SK-N-SH treated with all-trans-retinoic acid at 6 μM for 48 hours (cell line): Measurements from ENCODE around the gene C1orf115.

Source experiments
- ATAC-seq: fragments of 200-7000 bp; cut with Tn5 transposase; 3 replicates; pipeline ENCODE4 v1.9.1; 2020; ENCODE audit warnings: mild to moderate bottlenecking, moderate library complexity
- BACH2 ChIP-seq: fragments of 250-450 bp; sonication (Bioruptor Pico); IDR thresholded peaks from 2 replicates; pipeline ENCODE4 v1.9.0; 2021; ENCODE audit warnings: mild to moderate bottlenecking, borderline replicate concordance
- CSDC2 ChIP-seq: fragments of 250-450 bp; sonication (Bioruptor Pico); IDR thresholded peaks from 2 replicates; pipeline ENCODE4 v1.5.0; 2020; ENCODE audit warnings: mild to moderate bottlenecking, moderate library complexity
- ESRRG ChIP-seq: fragments of 250-450 bp; sonication (Bioruptor Pico); IDR thresholded peaks from 2 replicates; pipeline ENCODE4 v1.6.1; 2021; ENCODE audit warnings: mild to moderate bottlenecking
- GLIS3 ChIP-seq: fragments of 250-450 bp; sonication (Bioruptor Pico); IDR thresholded peaks from 2 replicates; pipeline ENCODE4 v1.5.0; 2020; ENCODE audit warnings: mild to moderate bottlenecking, moderate library complexity
- ISL1 ChIP-seq: fragments of 250-450 bp; sonication (Bioruptor Pico); IDR thresholded peaks from 2 replicates; pipeline ENCODE4 v2.1.2; 2022; ENCODE audit warnings: mild to moderate bottlenecking, moderate library complexity
- OSR1 ChIP-seq: fragments of 250-450 bp; sonication (Bioruptor Pico); IDR thresholded peaks from 2 replicates; pipeline ENCODE4 v1.8.0; 2022; ENCODE audit warnings: moderate library complexity, mild to moderate bottlenecking, inconsistent platforms
- PPARA ChIP-seq: fragments of 250-450 bp; sonication (Bioruptor Pico); IDR thresholded peaks from 2 replicates; pipeline ENCODE4 v1.5.0; 2020; ENCODE audit warnings: mild to moderate bottlenecking, borderline replicate concordance
- RARB ChIP-seq: fragments of 250-450 bp; sonication (Bioruptor Pico); IDR thresholded peaks from 2 replicates; pipeline ENCODE4 v1.8.0; 2021; ENCODE audit warnings: mild to moderate bottlenecking, moderate library complexity
- SNAI2 ChIP-seq: fragments of 250-450 bp; sonication (Bioruptor Pico); IDR thresholded peaks from 2 replicates; pipeline ENCODE4 v1.5.0; 2020; ENCODE audit warnings: mild to moderate bottlenecking, moderate library complexity
- TCF4 ChIP-seq: fragments of 250-450 bp; sonication (Bioruptor Pico); IDR thresholded peaks from 2 replicates; pipeline ENCODE4 v1.8.0; 2021; ENCODE audit warnings: mild to moderate bottlenecking, moderate library complexity, borderline replicate concordance
- TOX ChIP-seq: fragments of 250-450 bp; sonication (Bioruptor Pico); IDR thresholded peaks from 2 replicates; pipeline ENCODE4 v1.8.0; 2021; ENCODE audit warnings: mild to moderate bottlenecking, moderate library complexity, borderline replicate concordance
- ZC3H10 ChIP-seq: fragments of 250-450 bp; sonication (Bioruptor Pico); IDR thresholded peaks from 2 replicates; pipeline ENCODE4 v1.5.1; 2021; ENCODE audit warnings: mild to moderate bottlenecking, moderate library complexity
- ZFP3 ChIP-seq: fragments of 250-450 bp; sonication (Bioruptor Pico); IDR thresholded peaks from 2 replicates; pipeline ENCODE4 v1.5.0; 2020; ENCODE audit warnings: mild to moderate bottlenecking, moderate library complexity
- ZFP30 ChIP-seq: fragments of 450-650 bp; formaldehyde crosslinking; IDR thresholded peaks from 2 replicates; pipeline ENCODE4 v1.5.0; 2022; ENCODE audit warnings: mild to moderate bottlenecking, moderate library complexity
- ZNF565 ChIP-seq: fragments of 450-650 bp; formaldehyde crosslinking; conservative IDR thresholded peaks from 2 replicates; pipeline ENCODE4 v1.5.0; 2020; ENCODE audit warnings: low read depth, mild to moderate bottlenecking, moderate library complexity
- ZNF8 ChIP-seq: fragments of 450-650 bp; formaldehyde crosslinking; IDR thresholded peaks from 2 replicates; pipeline ENCODE4 v1.5.0; 2020; ENCODE audit warnings: mild to moderate bottlenecking, moderate library complexity
- TF ChIP-seq, protein P1 (sequence below): fragments of 250-450 bp; sonication (Bioruptor Pico); IDR thresholded peaks from 2 replicates; pipeline ENCODE4 v1.8.0; 2021; ENCODE audit warnings: low read depth, mild to moderate bottlenecking, moderate library complexity, borderline replicate concordance
- TF ChIP-seq, protein P2 (sequence below): fragments of 250-450 bp; sonication (Bioruptor Pico); IDR thresholded peaks from 2 replicates; pipeline ENCODE4 v1.5.1; 2020; ENCODE audit warnings: low read depth, mild to moderate bottlenecking, moderate library complexity
- TF ChIP-seq, protein P3 (sequence below): fragments of 250-450 bp; sonication (Bioruptor Pico); IDR thresholded peaks from 2 replicates; pipeline ENCODE4 v1.8.0; 2020; ENCODE audit warnings: mild to moderate bottlenecking, moderate library complexity, borderline replicate concordance
- TF ChIP-seq, protein P4 (sequence below): fragments of 250-450 bp; sonication (Bioruptor Pico); IDR thresholded peaks from 2 replicates; pipeline ENCODE4 v1.5.0; 2020; ENCODE audit warnings: mild to moderate bottlenecking, moderate library complexity

The C1orf115 gene

DNA sequence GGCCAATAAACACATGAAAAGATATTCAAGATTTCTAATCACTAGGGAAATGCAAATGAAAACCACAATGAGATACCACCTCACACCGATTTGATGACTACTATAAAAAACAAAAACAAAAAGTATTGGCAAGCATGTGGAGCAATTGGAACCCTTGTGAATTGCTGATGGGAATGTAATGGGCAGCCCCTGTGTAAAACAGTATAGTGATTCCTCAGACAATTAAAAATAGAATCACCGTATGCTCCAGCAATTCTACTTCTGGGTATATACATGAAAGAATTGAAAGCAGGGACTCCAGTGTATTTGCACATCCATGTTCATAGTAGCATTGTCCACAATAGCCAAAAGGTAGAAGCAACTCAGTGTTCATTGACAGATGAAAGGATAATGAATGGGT, 12.9 kb upstream of the C1orf115 start:
- no peak for TF ChIP-seq ZFP3
- TF ChIP-seq, protein P1, sequence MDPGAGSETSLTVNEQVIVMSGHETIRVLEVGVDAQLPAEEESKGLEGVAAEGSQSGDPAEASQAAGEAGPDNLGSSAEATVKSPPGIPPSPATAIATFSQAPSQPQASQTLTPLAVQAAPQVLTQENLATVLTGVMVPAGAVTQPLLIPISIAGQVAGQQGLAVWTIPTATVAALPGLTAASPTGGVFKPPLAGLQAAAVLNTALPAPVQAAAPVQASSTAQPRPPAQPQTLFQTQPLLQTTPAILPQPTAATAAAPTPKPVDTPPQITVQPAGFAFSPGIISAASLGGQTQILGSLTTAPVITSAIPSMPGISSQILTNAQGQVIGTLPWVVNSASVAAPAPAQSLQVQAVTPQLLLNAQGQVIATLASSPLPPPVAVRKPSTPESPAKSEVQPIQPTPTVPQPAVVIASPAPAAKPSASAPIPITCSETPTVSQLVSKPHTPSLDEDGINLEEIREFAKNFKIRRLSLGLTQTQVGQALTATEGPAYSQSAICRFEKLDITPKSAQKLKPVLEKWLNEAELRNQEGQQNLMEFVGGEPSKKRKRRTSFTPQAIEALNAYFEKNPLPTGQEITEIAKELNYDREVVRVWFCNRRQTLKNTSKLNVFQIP (CRISPR knock-in tag) = no peak
- TF ChIP-seq CSDC2 (CRISPR knock-in tag) = no peak
- TF ChIP-seq GLIS3 (CRISPR knock-in tag) = no peak
- no peak for TF ChIP-seq PPARA (CRISPR knock-in tag)
- TF ChIP-seq ZNF565 (CRISPR knock-in tag) = no peak
- TF ChIP-seq, protein P2, sequence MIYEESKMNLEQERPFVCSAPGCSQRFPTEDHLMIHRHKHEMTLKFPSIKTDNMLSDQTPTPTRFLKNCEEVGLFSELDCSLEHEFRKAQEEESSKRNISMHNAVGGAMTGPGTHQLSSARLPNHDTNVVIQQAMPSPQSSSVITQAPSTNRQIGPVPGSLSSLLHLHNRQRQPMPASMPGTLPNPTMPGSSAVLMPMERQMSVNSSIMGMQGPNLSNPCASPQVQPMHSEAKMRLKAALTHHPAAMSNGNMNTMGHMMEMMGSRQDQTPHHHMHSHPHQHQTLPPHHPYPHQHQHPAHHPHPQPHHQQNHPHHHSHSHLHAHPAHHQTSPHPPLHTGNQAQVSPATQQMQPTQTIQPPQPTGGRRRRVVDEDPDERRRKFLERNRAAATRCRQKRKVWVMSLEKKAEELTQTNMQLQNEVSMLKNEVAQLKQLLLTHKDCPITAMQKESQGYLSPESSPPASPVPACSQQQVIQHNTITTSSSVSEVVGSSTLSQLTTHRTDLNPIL = no peak
- TF ChIP-seq SNAI2 = no peak
- no peak for TF ChIP-seq TOX (CRISPR knock-in tag)
- no peak for TF ChIP-seq ZC3H10 (CRISPR knock-in tag)
- TF ChIP-seq BACH2 = no peak
- no peak for TF ChIP-seq OSR1
- TF ChIP-seq, all 23 proteins: peak for 0
- no peak for ATAC-seq

DNA sequence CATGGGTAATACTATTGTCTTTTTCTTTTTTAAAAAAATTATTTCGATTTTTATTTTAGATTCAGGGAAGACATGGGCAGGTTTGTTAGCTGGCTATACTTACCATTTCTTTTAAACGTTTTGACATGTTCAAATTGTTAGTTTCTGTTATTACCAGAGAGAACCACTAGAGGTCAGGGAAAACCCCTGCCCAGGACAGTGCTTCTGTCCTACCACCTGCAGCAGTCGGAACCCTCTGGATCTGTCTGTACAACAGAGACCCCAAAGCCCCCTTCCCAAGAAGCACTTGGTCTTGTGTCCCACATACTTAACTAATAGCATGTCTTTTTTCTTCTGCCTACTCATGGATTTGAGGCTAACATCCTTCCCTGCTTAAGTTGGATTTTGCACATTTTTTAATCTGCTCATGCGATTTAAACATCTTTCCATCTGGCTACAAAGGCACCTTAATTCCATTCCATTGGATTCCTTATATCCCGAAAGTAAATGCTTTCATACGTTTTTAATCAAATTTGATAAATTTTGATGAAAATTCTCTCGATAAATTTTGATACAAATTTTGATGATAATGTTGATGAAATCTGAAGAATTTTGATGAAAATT, 10.0 kb upstream of the C1orf115 start:
- TF ChIP-seq, protein P1 (CRISPR knock-in tag) = no peak
- TF ChIP-seq ZNF565 (CRISPR knock-in tag) (no peak), BACH2 (no peak), CSDC2 (CRISPR knock-in tag) (no peak), ISL1 (CRISPR knock-in tag) (no peak), ZNF8 (CRISPR knock-in tag) (no peak), RARB (CRISPR knock-in tag) (no peak), OSR1 (no peak), TCF4 (CRISPR knock-in tag) (no peak), ESRRG (no peak), ZFP3 (no peak), ZFP30 (CRISPR knock-in tag) (no peak), ZC3H10 (CRISPR knock-in tag) (no peak), TOX (CRISPR knock-in tag) (no peak), PPARA (CRISPR knock-in tag) (no peak)
- TF ChIP-seq, protein P3, sequence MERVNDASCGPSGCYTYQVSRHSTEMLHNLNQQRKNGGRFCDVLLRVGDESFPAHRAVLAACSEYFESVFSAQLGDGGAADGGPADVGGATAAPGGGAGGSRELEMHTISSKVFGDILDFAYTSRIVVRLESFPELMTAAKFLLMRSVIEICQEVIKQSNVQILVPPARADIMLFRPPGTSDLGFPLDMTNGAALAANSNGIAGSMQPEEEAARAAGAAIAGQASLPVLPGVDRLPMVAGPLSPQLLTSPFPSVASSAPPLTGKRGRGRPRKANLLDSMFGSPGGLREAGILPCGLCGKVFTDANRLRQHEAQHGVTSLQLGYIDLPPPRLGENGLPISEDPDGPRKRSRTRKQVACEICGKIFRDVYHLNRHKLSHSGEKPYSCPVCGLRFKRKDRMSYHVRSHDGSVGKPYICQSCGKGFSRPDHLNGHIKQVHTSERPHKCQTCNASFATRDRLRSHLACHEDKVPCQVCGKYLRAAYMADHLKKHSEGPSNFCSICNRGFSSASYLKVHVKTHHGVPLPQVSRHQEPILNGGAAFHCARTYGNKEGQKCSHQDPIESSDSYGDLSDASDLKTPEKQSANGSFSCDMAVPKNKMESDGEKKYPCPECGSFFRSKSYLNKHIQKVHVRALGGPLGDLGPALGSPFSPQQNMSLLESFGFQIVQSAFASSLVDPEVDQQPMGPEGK (CRISPR knock-in tag) = no peak
- TF ChIP-seq, protein P4, sequence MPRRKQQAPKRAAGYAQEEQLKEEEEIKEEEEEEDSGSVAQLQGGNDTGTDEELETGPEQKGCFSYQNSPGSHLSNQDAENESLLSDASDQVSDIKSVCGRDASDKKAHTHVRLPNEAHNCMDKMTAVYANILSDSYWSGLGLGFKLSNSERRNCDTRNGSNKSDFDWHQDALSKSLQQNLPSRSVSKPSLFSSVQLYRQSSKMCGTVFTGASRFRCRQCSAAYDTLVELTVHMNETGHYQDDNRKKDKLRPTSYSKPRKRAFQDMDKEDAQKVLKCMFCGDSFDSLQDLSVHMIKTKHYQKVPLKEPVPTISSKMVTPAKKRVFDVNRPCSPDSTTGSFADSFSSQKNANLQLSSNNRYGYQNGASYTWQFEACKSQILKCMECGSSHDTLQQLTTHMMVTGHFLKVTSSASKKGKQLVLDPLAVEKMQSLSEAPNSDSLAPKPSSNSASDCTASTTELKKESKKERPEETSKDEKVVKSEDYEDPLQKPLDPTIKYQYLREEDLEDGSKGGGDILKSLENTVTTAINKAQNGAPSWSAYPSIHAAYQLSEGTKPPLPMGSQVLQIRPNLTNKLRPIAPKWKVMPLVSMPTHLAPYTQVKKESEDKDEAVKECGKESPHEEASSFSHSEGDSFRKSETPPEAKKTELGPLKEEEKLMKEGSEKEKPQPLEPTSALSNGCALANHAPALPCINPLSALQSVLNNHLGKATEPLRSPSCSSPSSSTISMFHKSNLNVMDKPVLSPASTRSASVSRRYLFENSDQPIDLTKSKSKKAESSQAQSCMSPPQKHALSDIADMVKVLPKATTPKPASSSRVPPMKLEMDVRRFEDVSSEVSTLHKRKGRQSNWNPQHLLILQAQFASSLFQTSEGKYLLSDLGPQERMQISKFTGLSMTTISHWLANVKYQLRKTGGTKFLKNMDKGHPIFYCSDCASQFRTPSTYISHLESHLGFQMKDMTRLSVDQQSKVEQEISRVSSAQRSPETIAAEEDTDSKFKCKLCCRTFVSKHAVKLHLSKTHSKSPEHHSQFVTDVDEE (CRISPR knock-in tag) = no peak
- TF ChIP-seq, protein P2 = no peak
- TF ChIP-seq, all 23 proteins: peak for 0

More for the DNA sequence above, 10.0 kb upstream of the C1orf115 start:
- ATAC-seq = peak; percentile 98
